ENCODE results near the gene TMC1. TPM values are rescaled to one million over a fixed set of nuclear protein-coding genes. Genes with fewer than 3 reads are reported as not detected.

The TMC1 gene
- total and polyA plus RNA-seq, 2 of the 13 experiments (the other 11 are each of a cell fraction or from before 2014, with no cell fraction given) = 0.02 to 0.03 TPM

DNA sequence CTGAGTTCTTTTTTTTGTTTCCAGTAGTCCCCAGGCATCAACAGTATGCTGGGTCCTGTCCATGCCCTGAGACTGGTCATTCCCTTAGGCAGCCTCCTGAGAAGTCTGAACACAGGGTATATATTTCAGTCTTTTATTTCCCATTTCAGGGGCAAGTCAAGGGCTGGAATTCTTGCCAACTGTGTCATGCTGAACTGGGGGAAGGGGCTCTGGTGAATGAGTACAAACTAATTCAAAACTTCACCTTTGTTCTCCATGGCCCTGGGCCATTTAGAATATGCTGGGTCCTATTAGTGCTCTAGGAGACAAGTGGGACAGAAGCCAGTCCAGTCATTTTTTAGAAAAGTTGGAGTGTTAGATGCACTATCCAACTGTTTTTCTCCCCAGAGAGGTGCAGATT, 170.3 kb downstream of the TMC1 start (continued):
- TF ChIP-seq ZNF333 (CRISPR knock-in tag; IDR thresholded peaks at IDR 0.05; ENCODE audit: borderline replicate concordance) (no peak), ZBTB21 (CRISPR knock-in tag; IDR thresholded peaks at IDR 0.05) (no peak), ARNT2 (CRISPR knock-in tag; IDR thresholded peaks at IDR 0.05; ENCODE audit: low read depth) (no peak), RFXANK (CRISPR knock-in tag; IDR thresholded peaks at IDR 0.05) (no peak), GATAD2A (CRISPR knock-in tag; IDR thresholded peaks at IDR 0.05) (no peak), KIAA2018 (CRISPR knock-in tag; IDR thresholded peaks at IDR 0.05; ENCODE audit: borderline replicate concordance) (no peak)
- TF ChIP-seq, protein P1, sequence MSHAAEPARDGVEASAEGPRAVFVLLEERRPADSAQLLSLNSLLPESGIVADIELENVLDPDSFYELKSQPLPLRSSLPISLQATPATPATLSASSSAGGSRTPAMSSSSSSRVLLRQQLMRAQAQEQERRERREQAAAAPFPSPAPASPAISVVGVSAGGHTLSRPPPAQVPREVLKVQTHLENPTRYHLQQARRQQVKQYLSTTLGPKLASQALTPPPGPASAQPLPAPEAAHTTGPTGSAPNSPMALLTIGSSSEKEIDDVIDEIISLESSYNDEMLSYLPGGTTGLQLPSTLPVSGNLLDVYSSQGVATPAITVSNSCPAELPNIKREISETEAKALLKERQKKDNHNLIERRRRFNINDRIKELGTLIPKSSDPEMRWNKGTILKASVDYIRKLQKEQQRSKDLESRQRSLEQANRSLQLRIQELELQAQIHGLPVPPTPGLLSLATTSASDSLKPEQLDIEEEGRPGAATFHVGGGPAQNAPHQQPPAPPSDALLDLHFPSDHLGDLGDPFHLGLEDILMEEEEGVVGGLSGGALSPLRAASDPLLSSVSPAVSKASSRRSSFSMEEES (CRISPR knock-in tag; IDR thresholded peaks at IDR 0.05) = no peak

All from HepG2 (cell line).